GM21786 (cell line): ENCODE data around the gene CASS4.

Source experiments
- ATAC-seq: cut with Tn5 transposase; IDR thresholded peaks from one replicate; pipeline ENCODE4 v1.9.1; 2021; ENCODE audit not compliant: unreplicated experiment

Gene CASS4

DNA sequence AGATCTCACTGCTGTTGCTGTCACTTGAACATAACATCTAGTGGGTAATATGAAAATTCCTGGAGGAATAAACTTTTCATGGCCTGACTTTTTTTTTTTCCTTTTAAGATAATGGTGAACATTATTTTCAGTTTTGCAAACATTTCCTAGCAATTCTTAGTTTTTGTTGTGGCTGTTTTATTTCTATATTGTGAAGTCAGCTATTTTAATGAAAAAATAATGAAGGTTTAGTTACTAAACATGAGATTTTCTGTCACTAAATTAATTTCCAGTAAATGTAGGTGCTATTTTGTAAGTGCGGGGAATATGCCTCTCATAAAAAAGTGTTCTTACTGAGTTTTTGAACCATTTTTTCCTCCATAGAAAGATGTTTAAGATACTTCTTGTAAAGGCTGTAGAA lies 89.1 kb downstream of the CASS4 start:
- ATAC-seq, result no peak

DNA sequence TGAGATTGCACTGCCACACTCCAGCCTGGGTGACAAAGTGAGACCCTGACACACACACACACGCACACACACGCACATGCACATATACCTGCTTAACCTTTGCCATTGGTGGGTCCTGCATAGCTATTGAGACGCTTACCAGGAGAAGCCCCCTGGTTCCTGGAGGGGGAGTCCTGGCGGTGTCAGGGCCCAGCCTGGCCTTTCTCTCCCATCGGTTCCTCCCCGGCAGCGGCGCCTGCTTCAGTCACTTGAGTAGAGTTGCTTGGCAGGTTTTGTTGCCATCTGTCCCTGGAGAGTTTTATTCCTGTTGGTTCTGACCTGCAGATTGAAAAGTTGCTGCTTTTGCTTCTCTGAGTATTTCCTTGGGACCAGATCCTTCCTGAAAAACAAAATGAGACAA lies 91.9 kb downstream of the CASS4 start:
- no peak for ATAC-seq

GRCh38 chr20:56504373-56505005 lies 92.4 kb downstream of the CASS4 start:
- ATAC-seq, result no peak

DNA sequence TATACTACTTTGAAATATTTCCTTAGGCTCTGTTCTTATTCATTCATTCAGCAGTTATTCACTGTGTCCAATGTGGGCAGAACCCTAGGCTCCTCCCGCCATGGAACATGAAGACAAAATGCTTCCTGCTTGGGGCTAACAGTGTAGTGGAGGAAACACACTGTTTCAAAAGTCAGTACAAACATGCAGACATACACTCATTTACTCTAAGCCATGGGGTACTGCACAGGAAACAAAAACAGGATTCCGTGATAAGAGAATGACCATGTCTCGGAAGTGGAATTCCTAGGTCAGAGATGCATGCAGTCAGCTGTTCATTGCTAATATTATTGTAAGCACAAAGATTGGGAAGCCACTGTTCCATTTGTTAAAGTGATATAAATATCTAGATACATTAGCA lies 94.0 kb downstream of the CASS4 start:
- no peak for ATAC-seq
